MG63 (cell line): ENCODE results near the gene P4HA2. TPM values are rescaled to one million over a fixed set of nuclear protein-coding genes. Genes with fewer than 3 reads are reported as not detected.

Source experiments
- DNase-seq: peaks from one replicate; pipeline ENCODE4 v3.0.0-alpha.2; 2020
- H3K27me3 ChIP-seq: fragments of 250-450 bp; sonication (Bioruptor Pico); 2 replicates; pipeline ENCODE4 v1.5.1; 2020; ENCODE audit warnings: mild to moderate bottlenecking, moderate library complexity
- H3K36me3 ChIP-seq: fragments of 250-450 bp; sonication (Bioruptor Pico); 2 replicates; pipeline ENCODE4 v1.5.1; 2020; ENCODE audit warnings: mild to moderate bottlenecking, moderate library complexity
- H3K4me3 ChIP-seq: fragments of 250-450 bp; sonication (Bioruptor Pico); 2 replicates; pipeline ENCODE4 v1.5.1; 2020; ENCODE audit warnings: mild to moderate bottlenecking, moderate library complexity
- H3K9me3 ChIP-seq: fragments of 250-450 bp; sonication (Bioruptor Pico); 2 replicates; pipeline ENCODE4 v1.5.1; 2020; ENCODE audit warnings: mild to moderate bottlenecking, moderate library complexity
- total RNA-seq: library from RNA; depleted of rRNA; stranded (reverse); fragments of >200 nt; shearing (Covaris generic); gene quantifications from 2 replicates; pipeline ENCODE4 v1.2.3, GENCODE V29; 2014; ENCODE audit warnings: low replicate concordance

The P4HA2 gene
- total RNA-seq, 1 experiment from 2014 or later, result 96.8 TPM

GRCh38 chr5:132266836-132267160 lies 39.1 kb upstream of the P4HA2 start:
- no peak for DNase-seq
- no peaks in the 10 kb centered on the region for H3K9me3 ChIP-seq
- peaks cover 70% of the 10 kb centered on the region for H3K36me3 ChIP-seq
- no peaks in the 10 kb centered on the region for H3K27me3 ChIP-seq
- no peak overlapping the region for H3K4me3 ChIP-seq

- Histone ChIP-seq H3K9me3 (no peaks in the 10 kb centered on the region), H3K36me3 (peaks cover 72% of the 10 kb centered on the region), H3K4me3 (no peak overlapping the region), H3K27me3 (no peaks in the 10 kb centered on the region)
- DNase-seq, result no peak
These were observed 38.6 kb upstream of the P4HA2 start for GRCh38 chr5:132266031-132266835.

GRCh38 chr5:132265336-132266030 lies 37.8 kb upstream of the P4HA2 start:
- Histone ChIP-seq H3K9me3 (no peaks in the 10 kb centered on the region), H3K27me3 (no peaks in the 10 kb centered on the region), H3K4me3 (no peak overlapping the region), H3K36me3 (peaks cover 71% of the 10 kb centered on the region)
- DNase-seq, result peak; percentile 91

- no peak for DNase-seq
- H3K9me3 ChIP-seq, result no peaks in the 10 kb centered on the region
- H3K27me3 ChIP-seq, result no peaks in the 10 kb centered on the region
- H3K4me3 ChIP-seq, result no peak overlapping the region
- peaks cover 69% of the 10 kb centered on the region for H3K36me3 ChIP-seq
These were observed 37.1 kb upstream of the P4HA2 start for GRCh38 chr5:132264546-132265335.

- Histone ChIP-seq H3K9me3 (no peaks in the 10 kb centered on the region), H3K27me3 (no peaks in the 10 kb centered on the region), H3K4me3 (no peak overlapping the region), H3K36me3 (peaks cover 66% of the 10 kb centered on the region)
- peak; percentile 100 for DNase-seq
These were observed 36.1 kb upstream of the P4HA2 start for GRCh38 chr5:132263548-132264261.

- DNase-seq, result no peak
- Histone ChIP-seq H3K36me3 (peaks cover 62% of the 10 kb centered on the region), H3K4me3 (no peak overlapping the region), H3K27me3 (no peaks in the 10 kb centered on the region), H3K9me3 (no peaks in the 10 kb centered on the region)
These were observed 35.4 kb upstream of the P4HA2 start for GRCh38 chr5:132262882-132263547.

- H3K4me3 ChIP-seq, result no peak overlapping the region
- no peaks in the 10 kb centered on the region for H3K9me3 ChIP-seq
- H3K27me3 ChIP-seq, result no peaks in the 10 kb centered on the region
- no peak for DNase-seq
- H3K36me3 ChIP-seq, result peaks cover 56% of the 10 kb centered on the region
These were observed 34.5 kb upstream of the P4HA2 start for GRCh38 chr5:132261881-132262845.

- H3K36me3 ChIP-seq, result peaks cover 43% of the 10 kb centered on the region
- no peaks in the 10 kb centered on the region for H3K9me3 ChIP-seq
- peak; percentile 79 for DNase-seq
- H3K4me3 ChIP-seq, result no peak overlapping the region
- no peaks in the 10 kb centered on the region for H3K27me3 ChIP-seq
These were observed 33.3 kb upstream of the P4HA2 start for GRCh38 chr5:132260714-132261551.

GRCh38 chr5:132260051-132260450 lies 32.4 kb upstream of the P4HA2 start:
- no peak for DNase-seq
- Histone ChIP-seq H3K36me3 (peaks cover 37% of the 10 kb centered on the region), H3K9me3 (no peaks in the 10 kb centered on the region), H3K4me3 (peak overlapping the region; percentile 79; the same call in 1 of the 2 replicates), H3K27me3 (no peaks in the 10 kb centered on the region)

- H3K4me3 ChIP-seq, result peak overlapping the region; percentile 79
- H3K9me3 ChIP-seq, result no peaks in the 10 kb centered on the region
- no peaks in the 10 kb centered on the region for H3K27me3 ChIP-seq
- H3K36me3 ChIP-seq, result peaks cover 32% of the 10 kb centered on the region
- peak; percentile 68 for DNase-seq
These were observed 31.6 kb upstream of the P4HA2 start for GRCh38 chr5:132259069-132259851.

- H3K9me3 ChIP-seq, result no peaks in the 10 kb centered on the region
- peak overlapping the region; percentile 79 for H3K4me3 ChIP-seq
- H3K36me3 ChIP-seq, result peaks cover 32% of the 10 kb centered on the region
- no peaks in the 10 kb centered on the region for H3K27me3 ChIP-seq
- peak; percentile 71 for DNase-seq
These were observed 30.7 kb upstream of the P4HA2 start for GRCh38 chr5:132258102-132259068.

GRCh38 chr5:132257131-132258101 lies 29.8 kb upstream of the P4HA2 start, which contains the start of gene PDLIM4:
Gene PDLIM4 (plus strand): TSS chr5:132257696. CDS start chr5:132257735, 39 bp downstream.
- no peaks in the 10 kb centered on the region for H3K27me3 ChIP-seq
- peak; percentile 53 for DNase-seq
- H3K9me3 ChIP-seq, result no peaks in the 10 kb centered on the region
- H3K4me3 ChIP-seq, result peak within 1 kb of the TSS; percentile 79
- H3K36me3 ChIP-seq, result peaks cover 23% of the 10 kb centered on the region
